Stimulated activated memory B cell treated with anti-CD40 and anti-IgM and Interleukin-4, amounts not matched to agents 10 μg/mL and 1 μg/mL and 100 μg/mL, for 72 hours (primary cell): ENCODE results near the gene GPR132.
"Not testable (repeated sequence)": the region's sequence is repeated elsewhere in the genome, so short reads cannot be mapped to it uniquely, and the experiment has no call there.

Source experiments
- ATAC-seq: fragments of 150-1000 bp; cut with Tn5 transposase; 2 replicates; pipeline ENCODE4 v1.10.0; 2021
- H3K27ac Mint-ChIP-seq: one replicate; pipeline ENCODE4 v1.8.0; 2022; ENCODE audit warnings: mild to moderate bottlenecking, mixed read lengths
- H3K27me3 Mint-ChIP-seq: one replicate; pipeline ENCODE4 v1.8.0; 2022; ENCODE audit warnings: mixed read lengths
- H3K36me3 Mint-ChIP-seq: one replicate; pipeline ENCODE4 v1.8.0; 2022; ENCODE audit warnings: mixed read lengths
- H3K4me1 Mint-ChIP-seq: one replicate; pipeline ENCODE4 v1.8.0; 2022; ENCODE audit warnings: mixed read lengths
- H3K4me3 Mint-ChIP-seq: one replicate; pipeline ENCODE4 v1.8.0; 2022; ENCODE audit warnings: mild to moderate bottlenecking, moderate library complexity, mixed read lengths
- H3K9me3 Mint-ChIP-seq: one replicate; pipeline ENCODE4 v1.8.0; 2022; ENCODE audit warnings: mixed read lengths

Gene GPR132

GRCh38 chr14:105072892-105073719 is 7.9 kb upstream of the GPR132 start:
- no peaks in the 10 kb centered on the region for H3K27me3 Mint-ChIP-seq
- H3K4me3 Mint-ChIP-seq: no peak overlapping the region
- H3K4me1 Mint-ChIP-seq: peaks cover 70% of the 10 kb centered on the region
- H3K9me3 Mint-ChIP-seq: no peaks in the 10 kb centered on the region
- peak overlapping the region; percentile 94 for H3K27ac Mint-ChIP-seq
- ATAC-seq: no peak
- H3K36me3 Mint-ChIP-seq: no peaks in the 10 kb centered on the region

DNA sequence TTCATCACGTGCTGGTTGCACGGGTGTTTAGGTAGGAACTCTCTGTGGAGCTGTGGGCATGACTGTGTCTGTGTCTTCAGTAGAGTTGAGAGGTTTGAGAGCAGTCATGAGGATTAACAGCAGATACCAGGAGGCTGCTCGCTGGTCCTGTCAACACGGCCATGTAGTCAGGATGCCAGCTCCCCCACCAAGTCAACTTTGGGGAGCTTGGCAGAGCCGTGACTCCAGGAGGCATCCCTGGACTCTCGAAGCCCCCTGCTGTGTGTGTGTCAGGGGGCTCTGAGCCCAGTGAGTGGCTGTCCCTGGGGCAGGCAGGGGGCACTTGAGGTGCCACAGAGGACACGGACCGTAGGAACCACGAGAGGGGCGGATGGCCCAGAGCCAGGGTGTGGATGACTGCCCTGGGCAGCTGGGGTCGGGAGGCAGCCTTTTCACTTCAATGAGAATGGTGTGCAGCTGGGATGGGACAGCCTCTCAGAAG is 7.2 kb upstream of the GPR132 start:
- Mint-ChIP-seq H3K9me3 (no peaks in the 10 kb centered on the region), H3K4me1 (peaks cover 70% of the 10 kb centered on the region), H3K36me3 (no peaks in the 10 kb centered on the region), H3K4me3 (no peak overlapping the region), H3K27ac (peak overlapping the region; percentile 94), H3K27me3 (no peaks in the 10 kb centered on the region)
- no peak for ATAC-seq

- peak overlapping the region; percentile 94 for H3K27ac Mint-ChIP-seq
- no peaks in the 10 kb centered on the region for H3K27me3 Mint-ChIP-seq
- H3K36me3 Mint-ChIP-seq: no peaks in the 10 kb centered on the region
- H3K9me3 Mint-ChIP-seq: no peaks in the 10 kb centered on the region
- no peak for ATAC-seq
- H3K4me3 Mint-ChIP-seq: no peak overlapping the region
- peaks cover 70% of the 10 kb centered on the region for H3K4me1 Mint-ChIP-seq
These were observed 6.7 kb upstream of the GPR132 start for GRCh38 chr14:105071942-105072341.

DNA sequence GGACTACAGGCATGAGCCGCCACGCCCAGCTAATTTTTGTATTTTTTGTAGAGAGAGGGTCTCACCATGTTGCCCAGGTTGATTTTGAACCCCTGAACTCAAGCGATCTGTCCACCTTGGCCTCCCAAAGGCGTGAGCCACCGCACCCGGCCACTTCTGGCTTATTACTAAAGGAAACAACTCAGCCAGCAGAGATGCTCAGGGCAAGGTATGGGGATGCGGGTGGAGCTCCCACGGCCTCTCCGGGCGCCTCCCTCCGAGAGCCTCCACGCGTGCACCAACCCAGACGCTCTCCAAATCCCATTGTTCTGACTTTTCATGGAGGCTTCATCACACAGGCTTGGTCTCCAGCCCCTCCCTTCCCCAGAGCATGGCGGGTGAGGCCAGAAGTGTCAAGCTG is 6.1 kb upstream of the GPR132 start:
- H3K9me3 Mint-ChIP-seq: no peaks in the 10 kb centered on the region
- no peaks in the 10 kb centered on the region for H3K36me3 Mint-ChIP-seq
- ATAC-seq: no peak
- H3K4me3 Mint-ChIP-seq: no peak overlapping the region
- H3K27me3 Mint-ChIP-seq: no peaks in the 10 kb centered on the region
- peak overlapping the region; percentile 94 for H3K27ac Mint-ChIP-seq
- peaks cover 70% of the 10 kb centered on the region for H3K4me1 Mint-ChIP-seq

- H3K4me1 Mint-ChIP-seq: peaks cover 70% of the 10 kb centered on the region
- no peaks in the 10 kb centered on the region for H3K9me3 Mint-ChIP-seq
- peak overlapping the region; percentile 94 for H3K27ac Mint-ChIP-seq
- H3K36me3 Mint-ChIP-seq: no peaks in the 10 kb centered on the region
- H3K27me3 Mint-ChIP-seq: no peaks in the 10 kb centered on the region
- peak overlapping the region; percentile 67 for H3K4me3 Mint-ChIP-seq
- peak; percentile 62 for ATAC-seq
These were observed 5.5 kb upstream of the GPR132 start for GRCh38 chr14:105070760-105071137.

- no peaks in the 10 kb centered on the region for H3K27me3 Mint-ChIP-seq
- H3K4me3 Mint-ChIP-seq: peak overlapping the region; percentile 67
- peak; percentile 71 for ATAC-seq
- H3K4me1 Mint-ChIP-seq: peaks cover 70% of the 10 kb centered on the region
- no peaks in the 10 kb centered on the region for H3K9me3 Mint-ChIP-seq
- H3K36me3 Mint-ChIP-seq: no peaks in the 10 kb centered on the region
- peak overlapping the region; percentile 94 for H3K27ac Mint-ChIP-seq
These were observed 4.9 kb upstream of the GPR132 start for GRCh38 chr14:105069871-105070759.

DNA sequence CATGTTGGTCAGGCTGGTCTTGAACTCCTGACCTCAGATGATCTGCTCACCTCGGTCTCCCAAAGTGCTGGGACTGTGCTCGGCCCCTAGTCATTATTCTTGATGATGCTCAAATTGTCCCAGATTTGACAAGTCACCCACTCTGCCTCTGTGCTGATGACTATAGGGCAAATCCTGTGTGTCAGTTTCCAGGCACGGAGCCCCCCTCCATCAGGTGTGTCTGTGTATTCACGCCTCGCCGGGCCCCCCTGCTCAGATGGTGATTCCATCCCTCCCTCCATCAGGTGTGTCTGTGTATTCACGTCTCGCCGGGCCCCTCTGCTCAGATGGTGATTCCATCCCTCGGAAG is 4.3 kb upstream of the GPR132 start:
- H3K4me1 Mint-ChIP-seq: peaks cover 73% of the 10 kb centered on the region
- peak overlapping the region; percentile 67 for H3K4me3 Mint-ChIP-seq
- peaks cover 3% of the 10 kb centered on the region for H3K36me3 Mint-ChIP-seq
- no peak for ATAC-seq
- peak overlapping the region; percentile 94 for H3K27ac Mint-ChIP-seq
- no peaks in the 10 kb centered on the region for H3K9me3 Mint-ChIP-seq
- H3K27me3 Mint-ChIP-seq: no peaks in the 10 kb centered on the region

GRCh38 chr14:105068818-105069217 is 3.6 kb upstream of the GPR132 start:
- no peaks in the 10 kb centered on the region for H3K27me3 Mint-ChIP-seq
- ATAC-seq: no peak
- H3K9me3 Mint-ChIP-seq: no peaks in the 10 kb centered on the region
- peak overlapping the region; percentile 46 for H3K4me3 Mint-ChIP-seq
- peaks cover 10% of the 10 kb centered on the region for H3K36me3 Mint-ChIP-seq
- peaks cover 80% of the 10 kb centered on the region for H3K4me1 Mint-ChIP-seq
- H3K27ac Mint-ChIP-seq: peak overlapping the region; percentile 94

DNA sequence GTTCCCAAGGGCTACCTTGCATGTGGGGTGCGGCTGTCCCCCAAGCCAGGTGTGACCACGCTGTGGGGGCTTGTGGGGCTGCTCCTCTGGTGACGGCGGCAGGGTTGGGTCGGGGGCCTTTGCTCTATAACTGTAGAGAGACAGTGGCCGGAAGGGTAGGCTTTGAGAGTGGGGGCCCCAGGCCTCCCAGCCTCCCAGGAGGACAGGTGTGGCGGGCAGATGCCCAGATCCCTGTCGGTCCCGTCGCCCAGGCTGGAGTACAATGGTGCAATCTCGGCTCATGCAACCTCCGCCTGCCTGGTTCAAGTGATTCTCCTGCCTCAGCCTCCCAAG is 2.7 kb upstream of the GPR132 start:
- no peak for ATAC-seq
- H3K27ac Mint-ChIP-seq: peak overlapping the region; percentile 94
- peaks cover 11% of the 10 kb centered on the region for H3K36me3 Mint-ChIP-seq
- H3K4me3 Mint-ChIP-seq: no peak overlapping the region
- no peaks in the 10 kb centered on the region for H3K9me3 Mint-ChIP-seq
- H3K4me1 Mint-ChIP-seq: peaks cover 89% of the 10 kb centered on the region
- H3K27me3 Mint-ChIP-seq: no peaks in the 10 kb centered on the region

GRCh38 chr14:105067140-105067968 is 2.1 kb upstream of the GPR132 start:
- Mint-ChIP-seq H3K27ac (peak overlapping the region; percentile 94), H3K9me3 (no peaks in the 10 kb centered on the region), H3K4me1 (peaks cover 90% of the 10 kb centered on the region), H3K27me3 (no peaks in the 10 kb centered on the region), H3K4me3 (peak overlapping the region; percentile 55), H3K36me3 (peaks cover 16% of the 10 kb centered on the region)
- no peak for ATAC-seq

GRCh38 chr14:105066240-105067071 is 1.2 kb upstream of the GPR132 start:
- H3K27ac Mint-ChIP-seq: peak overlapping the region; percentile 94
- H3K36me3 Mint-ChIP-seq: peaks cover 16% of the 10 kb centered on the region
- no peaks in the 10 kb centered on the region for H3K9me3 Mint-ChIP-seq
- ATAC-seq: no peak
- H3K27me3 Mint-ChIP-seq: no peaks in the 10 kb centered on the region
- peaks cover 92% of the 10 kb centered on the region for H3K4me1 Mint-ChIP-seq
- H3K4me3 Mint-ChIP-seq: peak overlapping the region; percentile 96

- peaks cover 16% of the 10 kb centered on the region for H3K36me3 Mint-ChIP-seq
- H3K27ac Mint-ChIP-seq: peak overlapping the region; percentile 94
- H3K4me1 Mint-ChIP-seq: peaks cover 94% of the 10 kb centered on the region
- peak overlapping the region; percentile 96 for H3K4me3 Mint-ChIP-seq
- no peaks in the 10 kb centered on the region for H3K9me3 Mint-ChIP-seq
- H3K27me3 Mint-ChIP-seq: no peaks in the 10 kb centered on the region
- ATAC-seq: peak; percentile 40
These were observed 498 bp downstream of the GPR132 start for GRCh38 chr14:105064721-105065143.

DNA sequence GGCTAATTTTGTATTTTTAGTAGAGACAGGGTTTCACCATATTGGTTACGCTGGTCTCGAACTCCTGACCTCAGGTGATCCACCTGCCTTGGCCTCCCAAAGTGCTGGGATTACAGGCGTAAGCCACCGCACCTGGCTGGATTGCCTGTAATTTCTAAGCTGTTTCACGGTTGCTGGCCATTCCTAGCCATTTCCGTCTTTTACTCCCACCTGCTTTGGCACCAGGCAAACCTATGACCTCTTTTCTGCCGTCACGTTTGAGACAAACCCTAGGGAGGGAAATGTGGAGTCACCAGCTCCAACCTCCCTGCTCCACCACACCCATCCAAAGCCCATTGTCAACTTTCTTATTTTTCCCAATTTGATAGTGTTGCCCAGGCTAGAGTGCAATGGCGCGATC is 1.2 kb downstream of the GPR132 start:
- Mint-ChIP-seq H3K36me3 (peaks cover 16% of the 10 kb centered on the region), H3K4me3 (peak overlapping the region; percentile 96), H3K9me3 (no peaks in the 10 kb centered on the region), H3K4me1 (peaks cover 94% of the 10 kb centered on the region), H3K27ac (peak overlapping the region; percentile 94), H3K27me3 (no peaks in the 10 kb centered on the region)
- ATAC-seq: no peak

DNA sequence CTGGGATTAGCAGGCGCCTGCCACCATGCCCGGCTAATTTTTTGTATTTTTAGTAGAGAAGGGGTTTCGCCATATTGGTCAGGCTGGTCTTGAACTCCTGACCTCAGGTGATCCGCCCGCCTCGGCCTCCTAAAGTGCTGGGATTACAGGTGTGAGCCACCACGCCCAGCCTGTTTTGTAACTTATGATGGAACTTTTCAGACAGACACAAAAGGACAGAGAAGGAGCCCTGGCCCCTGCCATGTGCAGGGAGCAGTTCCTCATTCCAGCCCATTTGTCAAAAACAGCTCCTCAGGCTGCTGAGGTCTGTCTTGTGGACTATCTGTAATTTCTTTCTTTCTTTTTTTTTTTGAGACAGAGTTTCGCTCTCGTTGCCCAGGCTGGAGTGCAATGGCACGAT is 1.7 kb downstream of the GPR132 start:
- Mint-ChIP-seq H3K4me3 (peak overlapping the region; percentile 96), H3K36me3 (peaks cover 16% of the 10 kb centered on the region), H3K4me1 (peaks cover 94% of the 10 kb centered on the region), H3K27ac (peak overlapping the region; percentile 94)
- H3K9me3 Mint-ChIP-seq, H3K27me3 Mint-ChIP-seq: not testable (repeated sequence)
- ATAC-seq: peak; percentile 34
